Measurements from ENCODE around the gene LRRC7.
"Not testable (repeated sequence)": the region's sequence is repeated elsewhere in the genome, so short reads cannot be mapped to it uniquely, and the experiment has no call there.

LRRC7 gene

GRCh38 chr1:69702085-69702484, 134.4 kb downstream of the LRRC7 start:
- DNase-seq = no peak

DNA sequence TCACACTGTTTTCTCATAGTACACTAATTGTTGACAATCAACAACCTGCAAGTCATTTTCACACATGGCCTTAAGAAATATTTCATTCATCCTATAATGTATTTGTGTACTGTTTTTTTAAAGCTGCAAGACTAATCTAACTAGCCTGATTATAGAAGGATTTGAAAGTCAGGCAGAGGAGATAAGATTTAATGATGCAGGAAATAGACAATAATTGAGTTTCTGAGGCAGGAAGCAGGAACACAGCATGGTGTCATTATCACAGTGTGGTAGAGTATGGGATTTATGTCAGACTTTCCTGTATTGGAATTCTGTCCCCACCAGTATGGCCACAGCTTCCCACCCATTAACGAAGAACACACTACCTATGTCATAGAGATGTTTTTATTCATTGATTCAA, 138.8 kb downstream of the LRRC7 start:
- DNase-seq = no peak

DNA sequence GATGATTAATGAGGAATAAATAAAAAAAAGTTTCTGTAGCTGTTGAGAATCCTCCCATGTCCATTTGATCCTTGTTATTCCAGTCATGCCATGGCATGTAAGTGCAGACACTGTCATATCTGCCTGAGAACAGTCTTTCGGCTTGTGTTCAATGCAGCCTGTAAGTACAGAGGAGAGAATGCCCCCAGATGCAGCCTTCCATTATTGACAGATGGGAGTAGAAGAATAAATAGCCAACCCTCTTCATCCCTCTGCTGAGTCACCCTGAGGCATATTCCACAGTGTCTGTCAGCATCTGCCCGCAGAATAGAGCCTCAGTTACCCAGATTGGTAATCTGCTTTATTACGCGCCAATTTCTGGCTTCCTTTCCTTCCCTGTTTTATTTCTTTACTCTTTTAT, 139.4 kb downstream of the LRRC7 start:
- DNase-seq = no peak

DNA sequence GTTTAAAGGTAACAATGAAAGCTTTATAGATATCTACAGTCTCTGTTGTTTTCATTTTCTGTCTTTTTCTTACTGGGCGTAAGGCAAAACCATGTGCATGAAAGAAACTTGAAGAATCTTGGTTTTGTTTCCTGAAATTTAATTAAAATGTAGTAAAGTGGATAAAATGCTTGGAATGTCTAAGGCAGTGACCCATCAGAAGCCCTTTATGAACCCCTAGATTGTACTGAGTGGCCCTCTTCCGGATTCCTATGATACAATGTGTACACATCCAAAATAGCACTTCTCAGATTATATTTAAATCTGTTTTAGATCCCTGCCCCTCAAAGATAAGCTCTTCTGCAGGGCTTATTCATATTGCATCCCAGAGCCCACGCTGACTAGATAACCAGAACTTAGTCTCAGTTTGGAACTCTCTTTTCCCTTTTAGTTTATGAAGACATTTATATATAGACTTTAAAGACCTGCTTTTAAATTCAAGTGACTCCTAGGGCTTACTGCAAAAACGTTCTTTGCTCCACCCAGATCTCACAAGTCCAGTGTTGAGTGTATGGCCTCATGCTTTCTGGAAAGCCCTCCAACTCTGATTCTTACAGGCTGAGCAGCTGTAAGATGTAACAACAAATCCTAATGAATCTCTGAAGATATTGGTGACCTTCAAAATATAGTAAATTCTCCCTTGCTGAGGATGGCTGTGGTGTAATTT, 142.9 kb downstream of the LRRC7 start:
- no peak for DNase-seq

- DNase-seq = no peak
These were observed 143.6 kb downstream of the LRRC7 start for GRCh38 chr1:69711190-69711930.

GRCh38 chr1:69717834-69718233, 150.1 kb downstream of the LRRC7 start:
- not testable (repeated sequence) for DNase-seq

- no peak for DNase-seq
These were observed 160.5 kb downstream of the LRRC7 start for GRCh38 chr1:69728206-69728605.

DNA sequence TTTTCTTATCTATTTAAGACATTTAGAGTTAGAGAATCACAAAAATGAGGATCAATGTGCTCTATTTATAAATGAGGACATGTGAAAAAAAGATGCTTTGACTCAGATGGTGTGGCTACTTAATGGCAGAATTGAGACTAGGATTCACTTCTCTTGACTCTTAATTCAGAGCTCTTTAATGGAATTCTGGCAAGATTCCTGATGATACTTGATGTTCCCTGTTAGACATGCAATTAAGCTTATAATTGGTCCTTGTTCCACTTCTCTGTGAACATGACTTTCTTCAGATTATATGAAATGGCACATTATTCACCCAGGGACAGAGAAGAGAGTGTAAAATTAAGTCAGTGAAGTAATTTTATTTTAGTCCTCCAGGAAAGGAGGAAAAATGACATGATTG, 165.3 kb downstream of the LRRC7 start:
- no peak for DNase-seq

- DNase-seq = no peak
These were observed 169.9 kb downstream of the LRRC7 start for GRCh38 chr1:69737527-69738185.

DNA sequence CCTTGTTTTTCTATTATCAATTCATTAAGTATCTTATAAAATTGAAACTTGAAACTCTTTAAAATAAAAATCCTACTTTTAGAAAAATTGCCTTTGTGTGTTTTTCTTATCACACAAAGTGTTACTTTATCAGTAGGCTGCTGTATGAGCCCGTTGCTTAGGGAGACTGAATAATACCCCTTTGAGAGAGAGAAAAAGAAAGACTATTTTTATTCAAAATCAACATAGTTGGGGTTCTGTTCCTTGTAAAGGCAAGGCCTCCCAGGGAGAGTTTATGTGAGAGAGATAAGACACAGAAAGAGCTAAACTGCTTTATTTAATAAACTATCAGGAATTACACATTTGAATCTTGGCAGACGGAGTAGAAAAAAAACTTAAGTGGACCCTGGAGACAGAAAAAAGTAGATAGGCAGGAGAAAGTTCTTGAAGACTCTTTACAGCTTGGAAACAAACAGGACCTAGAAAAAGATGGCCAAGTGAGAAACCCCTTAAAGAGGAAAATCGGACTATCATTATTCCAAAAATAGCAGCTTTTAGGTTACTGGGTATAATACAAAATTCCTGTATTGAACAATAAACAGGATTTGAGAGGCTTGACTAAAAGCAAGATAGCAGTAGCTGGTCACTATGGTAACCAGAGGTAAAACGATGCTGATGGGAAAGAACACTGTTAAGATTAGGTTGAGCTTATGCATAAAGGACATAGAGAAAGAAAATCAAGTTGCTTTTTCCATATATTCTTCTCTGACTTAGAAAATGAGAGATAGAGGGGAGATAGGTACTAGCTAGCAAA, 170.9 kb downstream of the LRRC7 start:
- DNase-seq = no peak

- no peak for DNase-seq
These were observed 171.5 kb downstream of the LRRC7 start for GRCh38 chr1:69739251-69739605.

GRCh38 chr1:69743146-69743545, 175.4 kb downstream of the LRRC7 start:
- DNase-seq = no peak

DNA sequence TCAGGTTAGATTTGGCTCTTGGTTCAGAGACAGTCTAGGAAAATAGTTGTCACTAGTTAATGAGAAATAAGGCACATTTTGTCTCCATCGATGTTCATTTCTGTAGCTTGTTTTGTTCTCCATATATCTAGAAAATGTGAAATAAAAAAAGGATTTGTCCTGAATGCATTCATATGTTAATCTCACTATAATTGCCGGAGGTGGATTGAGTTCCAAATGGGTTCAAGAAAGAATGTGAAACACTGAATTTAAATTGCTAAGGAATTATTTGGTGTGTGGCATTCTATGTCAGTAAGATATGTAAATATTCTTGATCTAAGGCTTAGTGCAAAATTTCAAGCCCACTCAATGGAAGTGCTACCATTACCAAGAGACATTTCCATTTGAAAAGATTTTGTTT, 176.7 kb downstream of the LRRC7 start:
- DNase-seq = no peak

DNA sequence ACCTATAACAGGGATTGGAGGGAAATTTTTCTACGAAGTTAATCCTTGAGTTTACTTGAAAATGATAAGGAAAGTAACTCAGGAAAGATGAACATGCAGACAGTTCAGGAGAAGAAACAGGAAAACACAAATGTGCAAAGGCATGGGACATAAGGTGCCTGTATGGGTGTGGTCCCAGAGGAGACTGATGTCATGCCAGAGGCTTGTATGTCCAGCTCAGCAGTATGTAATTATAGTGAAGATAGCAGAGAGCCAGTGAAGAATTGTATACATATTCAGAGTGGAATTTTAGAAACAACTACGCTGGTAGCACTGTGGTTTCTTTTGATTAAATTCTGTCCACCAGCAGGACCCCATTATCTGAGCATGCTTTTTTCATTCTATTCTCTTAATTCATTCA, 179.5 kb downstream of the LRRC7 start:
- no peak for DNase-seq

DNA sequence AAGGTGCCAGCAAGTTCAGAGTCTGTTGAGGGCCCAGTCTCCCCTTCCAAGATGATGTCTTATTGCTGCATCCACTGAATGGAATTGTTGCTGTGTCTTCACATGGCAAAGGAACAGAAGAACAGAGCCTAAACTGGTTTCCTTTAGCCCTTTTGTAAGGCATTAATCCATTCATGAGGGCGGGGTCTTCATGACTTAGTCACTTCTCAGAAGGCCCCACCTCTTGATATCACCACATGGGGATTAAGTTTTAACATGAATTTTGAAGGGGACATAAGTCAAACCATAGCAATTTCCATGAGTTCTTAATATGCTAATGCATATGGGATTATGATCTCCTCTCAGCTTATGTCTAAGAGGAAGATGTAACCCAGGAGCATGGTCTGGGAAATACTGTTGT, 182.9 kb downstream of the LRRC7 start:
- no peak for DNase-seq

- no peak for DNase-seq
These were observed 185.1 kb downstream of the LRRC7 start for GRCh38 chr1:69752831-69753230.

DNA sequence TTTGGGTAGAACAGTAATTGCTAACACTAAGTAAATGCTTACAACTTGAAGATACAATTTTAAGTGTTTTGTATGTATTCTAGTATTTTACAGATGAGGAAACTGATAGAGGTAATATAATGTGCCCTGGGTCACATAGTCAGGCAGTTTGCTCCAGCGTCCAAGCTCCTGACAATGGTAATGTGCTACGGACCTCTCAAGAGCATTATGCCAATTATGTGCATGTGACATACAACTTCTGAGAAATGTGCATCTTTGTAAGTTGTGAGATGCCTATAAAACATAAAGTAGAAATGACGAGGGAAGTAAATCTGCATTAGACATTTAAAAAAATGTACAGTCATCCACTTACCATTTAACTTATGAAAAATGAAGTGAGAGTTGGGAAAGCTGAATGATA, 186.8 kb downstream of the LRRC7 start:
- DNase-seq = no peak

GRCh38 chr1:69755647-69756046, 187.9 kb downstream of the LRRC7 start:
- DNase-seq = no peak

DNA sequence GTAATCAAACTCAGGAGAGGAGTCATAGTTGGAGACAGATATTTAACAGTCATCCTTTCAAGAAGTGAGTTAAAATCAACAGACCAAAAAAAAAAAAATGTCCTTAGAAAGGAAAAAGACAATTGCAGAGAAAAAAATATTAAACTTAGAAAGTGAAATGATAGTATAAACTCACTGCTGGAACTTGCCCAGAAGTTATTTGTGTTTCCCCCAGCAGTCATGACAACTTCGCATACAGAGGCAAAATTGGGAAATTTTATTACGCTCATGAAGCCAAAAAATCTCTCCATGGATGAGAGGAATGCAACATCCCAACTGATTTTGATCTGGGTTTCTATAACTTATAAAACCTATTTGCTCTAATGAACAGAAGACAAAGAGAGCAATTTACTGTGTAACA, 198.2 kb downstream of the LRRC7 start:
- DNase-seq = no peak

- no peak for DNase-seq
These were observed 198.9 kb downstream of the LRRC7 start for GRCh38 chr1:69766431-69767180.

DNA sequence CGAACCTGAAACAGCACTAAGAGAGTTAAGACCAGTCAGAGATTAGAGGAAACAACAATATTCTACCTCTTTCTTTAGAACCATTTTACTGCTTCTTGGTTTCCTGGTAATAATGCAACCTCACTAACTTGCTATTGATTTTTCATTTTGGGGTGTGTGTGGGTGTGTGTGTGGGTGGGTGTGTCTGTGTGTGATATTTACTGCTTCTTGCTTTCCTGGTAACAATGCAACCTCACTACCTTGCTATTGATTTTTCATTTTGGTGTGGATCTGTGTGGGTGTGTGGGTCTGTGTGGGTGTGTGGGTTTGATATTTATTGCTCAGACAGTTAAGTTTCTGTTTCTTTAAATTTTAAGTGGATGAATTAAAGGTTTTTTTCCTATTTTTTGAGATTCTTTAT, 208.8 kb downstream of the LRRC7 start:
- DNase-seq = no peak

- no peak for DNase-seq
These were observed 209.7 kb downstream of the LRRC7 start for GRCh38 chr1:69777423-69777822.

GRCh38 chr1:69777971-69778370, 210.2 kb downstream of the LRRC7 start:
- no peak for DNase-seq

Data from stimulated activated CD4-positive, alpha-beta T cell treated with anti-CD3 and anti-CD28 coated beads, Interleukin-1b, Interleukin-23, amount 100 ng/mL, for 48 hours (primary cell).